GM21723 (cell line): ENCODE results near the gene HSPB6.
"Not testable (repeated sequence)": the region's sequence is repeated elsewhere in the genome, so short reads cannot be mapped to it uniquely, and the experiment has no call there.

Experiments used
- ATAC-seq: cut with Tn5 transposase; IDR thresholded peaks from one replicate; pipeline ENCODE4 v1.9.1; 2021; ENCODE audit warnings: mild to moderate bottlenecking, moderate library complexity; ENCODE audit not compliant: unreplicated experiment

The HSPB6 gene

GRCh38 chr19:35786299-35787160 is 29.7 kb upstream of the HSPB6 start:
- ATAC-seq = no peak

DNA sequence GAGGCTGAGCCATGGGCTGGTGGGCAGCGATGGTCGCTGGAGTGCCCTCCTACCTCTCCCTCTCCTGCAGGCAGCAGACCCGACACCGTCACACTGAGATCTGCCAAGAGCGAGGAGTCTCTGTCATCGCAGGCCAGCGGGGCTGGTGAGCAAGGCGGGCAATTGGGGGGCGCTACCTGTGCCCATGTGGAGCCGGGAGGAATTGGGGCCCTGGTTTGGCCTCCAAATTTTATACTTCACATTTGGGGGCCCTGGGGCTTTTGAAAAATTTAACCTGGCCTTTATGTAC is 28.5 kb upstream of the HSPB6 start:
- no peak for ATAC-seq

- ATAC-seq = no peak
These were observed 27.9 kb upstream of the HSPB6 start for GRCh38 chr19:35784503-35785338.

DNA sequence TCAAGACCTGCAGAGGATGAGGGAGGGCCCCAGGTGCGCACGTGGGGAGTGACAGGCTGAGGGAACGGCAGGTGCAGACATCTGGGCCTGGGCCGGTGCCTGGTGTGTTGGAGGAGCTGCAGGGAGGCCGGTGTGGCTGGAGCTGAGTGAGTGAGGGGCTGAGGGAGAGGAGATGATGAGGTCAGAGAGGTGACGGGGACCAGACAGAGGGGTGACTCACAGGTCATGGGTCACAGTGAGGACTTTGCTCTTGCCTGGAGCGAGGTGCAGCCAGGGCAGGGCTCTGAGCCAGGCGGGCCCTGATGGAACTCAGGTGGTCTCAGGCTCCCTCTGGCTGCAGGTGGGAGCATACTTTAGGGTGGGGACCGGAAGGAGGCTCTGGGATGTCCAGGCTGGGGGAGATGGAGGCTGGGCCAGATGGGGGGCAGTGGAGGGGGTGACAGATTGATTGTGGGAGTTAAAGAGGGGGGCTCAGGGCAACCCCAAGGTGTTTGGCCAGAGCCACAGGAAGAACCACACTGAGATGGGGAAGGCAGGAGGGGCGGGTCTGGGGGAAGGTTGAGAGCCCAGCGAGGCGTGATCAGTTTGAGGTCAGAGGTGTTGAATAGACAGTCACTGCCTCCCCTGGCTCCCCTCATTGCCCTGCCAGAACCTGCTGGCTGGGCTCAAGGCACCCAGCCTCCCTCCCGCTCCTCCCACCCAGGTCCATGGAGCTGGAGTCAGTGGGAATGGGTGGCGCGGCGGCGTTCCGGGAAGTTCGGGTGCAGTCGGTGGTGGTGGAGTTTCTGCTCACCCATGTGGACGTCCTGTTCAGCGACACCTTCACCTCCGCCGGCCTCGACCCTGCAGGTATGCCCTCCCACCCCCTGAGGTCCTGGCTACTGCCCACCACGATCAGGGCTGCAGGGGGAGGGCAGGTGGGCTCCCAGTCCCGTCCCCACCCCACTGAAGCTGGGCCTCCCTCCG is 26.9 kb upstream of the HSPB6 start:
- ATAC-seq = no peak

DNA sequence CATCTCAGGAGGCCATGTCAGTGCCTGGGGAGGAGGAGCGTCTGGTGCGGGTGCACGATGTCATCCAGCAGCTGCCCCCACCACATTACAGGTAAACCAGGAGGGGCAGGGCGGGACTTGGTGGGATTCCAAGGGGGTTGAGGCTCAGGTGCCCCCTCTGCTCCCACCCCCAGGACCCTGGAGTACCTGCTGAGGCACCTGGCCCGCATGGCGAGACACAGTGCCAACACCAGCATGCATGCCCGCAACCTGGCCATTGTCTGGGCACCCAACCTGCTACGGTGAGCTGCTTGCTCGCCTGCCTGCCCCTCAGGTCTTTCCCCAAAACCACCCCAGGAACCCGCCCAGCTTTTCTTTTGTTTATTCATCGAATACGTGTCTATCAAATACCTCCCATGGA is 25.8 kb upstream of the HSPB6 start:
- ATAC-seq = no peak

DNA sequence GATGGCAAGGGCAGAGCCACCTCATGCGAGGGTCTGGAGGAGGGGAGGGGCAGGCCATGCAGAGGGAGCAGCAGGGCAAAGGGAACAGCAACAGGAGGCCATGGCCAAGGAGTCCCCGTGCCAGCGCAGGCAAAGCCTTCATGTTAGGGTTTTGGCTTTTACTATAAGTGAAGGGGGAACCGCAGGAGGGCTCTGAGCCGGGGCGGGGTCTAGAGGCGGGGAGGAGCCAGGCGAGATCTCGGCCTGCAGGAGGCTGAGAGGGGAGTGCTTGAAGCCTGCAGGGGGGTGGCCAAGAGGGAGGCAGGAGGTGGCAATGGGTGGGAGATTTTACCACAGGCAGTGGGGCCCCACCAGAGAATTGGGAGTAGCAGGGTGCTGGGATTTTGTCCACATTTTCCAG is 24.8 kb upstream of the HSPB6 start:
- no peak for ATAC-seq

DNA sequence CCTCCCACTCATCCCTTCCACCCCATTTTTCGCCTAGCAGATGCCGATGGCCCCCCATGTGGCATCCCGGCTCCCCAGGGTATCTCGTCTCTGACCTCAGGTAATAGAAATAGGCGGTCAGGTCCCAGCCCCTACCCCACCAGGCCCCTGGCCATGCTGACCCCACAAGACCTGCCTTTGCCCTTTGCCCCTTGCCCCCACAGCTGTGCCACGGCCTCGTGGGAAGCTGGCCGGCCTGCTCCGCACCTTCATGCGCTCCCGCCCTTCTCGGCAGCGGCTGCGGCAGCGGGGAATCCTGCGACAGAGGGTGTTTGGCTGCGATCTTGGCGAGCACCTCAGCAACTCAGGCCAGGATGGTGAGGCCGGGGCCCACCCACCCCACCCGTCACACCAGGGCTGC is 23.9 kb upstream of the HSPB6 start:
- no peak for ATAC-seq

DNA sequence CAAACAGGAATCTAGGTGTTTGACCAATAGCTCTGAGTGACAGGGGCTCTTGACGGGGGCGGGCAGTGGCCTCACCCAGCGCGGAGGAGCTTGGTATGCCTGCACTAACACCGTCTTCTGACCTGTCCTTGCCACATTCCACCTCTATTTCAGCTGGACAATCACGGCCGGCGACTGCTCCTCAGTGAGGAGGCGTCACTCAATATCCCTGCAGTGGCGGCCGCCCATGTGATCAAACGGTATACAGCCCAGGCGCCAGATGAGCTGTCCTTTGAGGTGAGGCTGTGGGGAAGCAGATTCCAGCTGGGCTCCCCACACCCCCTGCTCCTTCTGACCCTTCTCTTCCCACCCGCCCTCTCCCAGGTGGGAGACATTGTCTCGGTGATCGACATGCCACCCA is 23.2 kb upstream of the HSPB6 start:
- ATAC-seq = no peak

DNA sequence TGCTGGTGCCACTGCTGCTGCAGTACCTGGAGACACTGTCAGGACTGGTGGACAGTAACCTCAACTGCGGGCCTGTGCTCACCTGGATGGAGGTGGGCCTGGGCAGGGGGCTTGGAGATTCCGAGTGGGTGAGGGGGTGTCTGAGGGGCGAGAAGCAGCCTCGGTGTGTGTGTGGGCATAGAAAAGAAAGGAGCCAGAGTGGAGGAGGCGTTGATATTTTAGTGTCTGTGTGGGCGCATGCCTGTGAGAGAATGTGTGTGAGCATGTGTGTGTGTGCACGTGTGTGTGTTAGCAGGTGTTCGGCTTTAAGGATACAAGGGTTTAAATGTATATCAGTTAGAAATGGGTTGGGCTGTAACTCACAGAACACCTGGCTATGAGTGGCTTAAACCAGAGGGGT is 22.2 kb upstream of the HSPB6 start:
- ATAC-seq = no peak

DNA sequence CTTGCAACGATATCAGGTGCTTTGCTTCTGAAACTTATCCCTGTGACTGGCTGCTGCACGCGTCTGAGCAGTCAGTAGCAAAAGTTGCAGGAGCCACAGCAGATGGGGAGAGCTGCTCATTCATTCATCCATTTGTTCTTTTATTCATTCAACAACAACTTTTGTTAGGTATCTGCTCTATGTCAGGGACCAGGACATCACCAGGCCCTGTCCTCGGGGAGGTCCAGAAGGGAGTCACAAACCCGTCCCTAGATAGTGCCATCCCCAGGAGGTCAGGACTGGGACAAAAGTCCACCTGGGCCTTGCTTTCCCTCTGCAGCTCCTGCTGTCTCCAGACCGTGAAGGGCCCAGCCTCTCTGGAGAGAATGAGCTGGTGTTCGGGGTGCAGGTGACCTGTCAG is 21.1 kb upstream of the HSPB6 start:
- no peak for ATAC-seq

GRCh38 chr19:35777086-35777841 is 20.4 kb upstream of the HSPB6 start:
- ATAC-seq = no peak

DNA sequence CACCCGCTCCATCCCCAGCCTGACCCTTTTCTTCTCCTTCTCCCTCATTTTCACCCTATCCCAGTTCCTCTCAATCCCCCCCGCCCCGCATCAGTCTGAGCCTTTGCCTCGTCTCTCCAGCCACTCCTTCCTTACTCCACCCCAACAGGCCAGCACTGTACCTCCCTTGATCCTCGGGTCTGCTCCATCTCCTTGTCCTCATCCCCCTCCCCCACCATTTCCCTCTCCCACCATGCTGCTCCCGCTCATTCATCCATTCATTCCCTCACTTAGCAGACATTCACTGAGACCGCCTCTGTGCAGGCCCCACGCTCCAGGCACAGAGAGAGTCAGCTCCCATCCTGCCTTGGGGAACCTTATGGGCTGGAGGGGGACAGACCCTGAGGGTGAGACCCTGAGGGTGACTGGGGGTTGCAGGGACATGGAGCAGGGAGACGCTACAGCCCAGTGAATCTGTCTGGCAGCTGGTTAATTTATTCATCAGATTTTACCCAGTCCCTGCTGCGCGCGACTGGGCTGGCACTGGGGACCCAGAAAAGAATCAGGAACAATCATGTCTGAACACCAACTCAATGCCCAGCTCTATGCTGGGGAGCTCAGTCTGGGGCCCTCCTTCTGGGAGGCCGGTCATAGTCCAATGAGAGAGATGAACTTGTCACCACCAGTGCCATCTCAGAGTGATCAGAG is 19.4 kb upstream of the HSPB6 start:
- no peak for ATAC-seq

- ATAC-seq = peak; percentile 90
These were observed 18.7 kb upstream of the HSPB6 start, which contains the start of gene ARHGAP33 for GRCh38 chr19:35775298-35776101. Gene ARHGAP33, plus strand, starts transcription at chr19:35775564. Its CDS starts 95 bp downstream, at chr19:35775659.

- ATAC-seq = no peak
These were observed 18.1 kb upstream of the HSPB6 start for GRCh38 chr19:35775046-35775297.

- no peak for ATAC-seq
These were observed 17.6 kb upstream of the HSPB6 start for GRCh38 chr19:35774274-35775045.

DNA sequence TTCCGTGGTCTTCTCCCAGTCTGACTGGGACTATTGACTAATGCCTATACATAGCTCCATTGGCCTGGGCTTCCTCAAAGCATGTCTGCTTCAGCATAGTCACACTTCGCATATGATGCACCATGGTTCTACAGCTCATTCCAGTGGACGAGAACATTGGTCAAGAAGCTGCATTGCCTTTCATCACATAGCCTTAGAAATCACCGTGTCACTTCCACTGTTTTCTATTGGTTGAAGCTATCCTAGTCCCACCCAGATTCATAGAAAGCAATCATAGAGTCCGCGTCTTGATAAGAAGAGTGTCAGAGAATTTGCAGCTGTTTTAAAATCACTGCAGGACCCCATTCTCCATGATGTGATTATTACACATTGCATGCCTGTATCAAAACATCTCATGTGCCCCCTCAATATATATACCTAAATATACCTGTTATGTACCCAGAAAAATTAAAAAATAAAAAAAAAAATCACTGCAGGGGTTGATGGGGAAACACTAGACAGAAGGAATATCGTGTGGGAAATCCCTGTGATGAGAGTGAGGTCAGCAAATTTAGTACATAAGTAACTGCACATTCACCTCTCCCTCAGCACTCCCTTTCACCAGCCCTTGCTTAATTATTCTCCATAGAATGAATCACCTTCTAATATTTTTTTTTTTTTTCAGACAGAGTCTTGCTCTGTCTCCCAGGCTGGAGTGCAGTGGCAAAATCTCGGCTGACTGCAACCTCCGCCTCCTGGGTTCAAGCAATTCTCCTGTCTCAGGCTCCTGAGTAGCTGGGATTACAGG is 16.4 kb upstream of the HSPB6 start:
- no peak for ATAC-seq

GRCh38 chr19:35772362-35772761 is 15.5 kb upstream of the HSPB6 start:
- ATAC-seq = not testable (repeated sequence)

- no peak for ATAC-seq
These were observed 11.2 kb upstream of the HSPB6 start for GRCh38 chr19:35768082-35768421.
